HFF-Myc (cell line): Measurements from ENCODE around the gene FMO1.
A peak's percentile ranks its signal among the peaks of the same experiment; 100 is the strongest.

Experiments used
- DNase-seq: peaks from one replicate; pipeline ENCODE4 v3.0.0-alpha.2; 2011; ENCODE audit warnings: low read depth; ENCODE audit errors: extremely low read depth
- H3K4me3 ChIP-seq: replicated peaks from 2 replicates; pipeline ENCODE4 v1.5.1; 2011; ENCODE audit warnings: low read depth, mild to moderate bottlenecking, control low read depth, low read length
- TF ChIP-seq, protein P1 (sequence below): IDR thresholded peaks from 2 replicates; pipeline ENCODE4 v1.5.1; 2012; ENCODE audit warnings: mild to moderate bottlenecking, low read depth, low read length, control low read depth; ENCODE audit errors: missing control alignments

FMO1 gene

DNA sequence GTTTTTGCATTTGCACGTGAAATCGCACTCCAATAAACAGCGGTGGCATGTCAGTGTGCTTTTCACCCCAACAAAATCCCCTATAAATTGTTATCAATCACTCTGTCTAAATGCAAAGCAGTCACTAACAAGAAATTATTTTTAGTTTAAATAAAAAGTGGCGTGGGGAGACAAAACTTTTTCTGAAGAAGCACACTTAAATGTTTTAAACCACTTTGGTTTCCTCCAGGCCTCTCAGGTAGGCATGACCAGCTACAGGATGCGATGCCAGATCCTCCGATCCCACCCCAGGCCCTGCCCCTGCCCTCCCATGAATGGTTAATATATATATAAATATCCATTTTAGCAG, 3.6 kb downstream of the FMO1 start:
- no peak for DNase-seq
- TF ChIP-seq, protein P1, sequence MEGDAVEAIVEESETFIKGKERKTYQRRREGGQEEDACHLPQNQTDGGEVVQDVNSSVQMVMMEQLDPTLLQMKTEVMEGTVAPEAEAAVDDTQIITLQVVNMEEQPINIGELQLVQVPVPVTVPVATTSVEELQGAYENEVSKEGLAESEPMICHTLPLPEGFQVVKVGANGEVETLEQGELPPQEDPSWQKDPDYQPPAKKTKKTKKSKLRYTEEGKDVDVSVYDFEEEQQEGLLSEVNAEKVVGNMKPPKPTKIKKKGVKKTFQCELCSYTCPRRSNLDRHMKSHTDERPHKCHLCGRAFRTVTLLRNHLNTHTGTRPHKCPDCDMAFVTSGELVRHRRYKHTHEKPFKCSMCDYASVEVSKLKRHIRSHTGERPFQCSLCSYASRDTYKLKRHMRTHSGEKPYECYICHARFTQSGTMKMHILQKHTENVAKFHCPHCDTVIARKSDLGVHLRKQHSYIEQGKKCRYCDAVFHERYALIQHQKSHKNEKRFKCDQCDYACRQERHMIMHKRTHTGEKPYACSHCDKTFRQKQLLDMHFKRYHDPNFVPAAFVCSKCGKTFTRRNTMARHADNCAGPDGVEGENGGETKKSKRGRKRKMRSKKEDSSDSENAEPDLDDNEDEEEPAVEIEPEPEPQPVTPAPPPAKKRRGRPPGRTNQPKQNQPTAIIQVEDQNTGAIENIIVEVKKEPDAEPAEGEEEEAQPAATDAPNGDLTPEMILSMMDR: no peak
- H3K4me3 ChIP-seq: peak overlapping the region; percentile 58

DNA sequence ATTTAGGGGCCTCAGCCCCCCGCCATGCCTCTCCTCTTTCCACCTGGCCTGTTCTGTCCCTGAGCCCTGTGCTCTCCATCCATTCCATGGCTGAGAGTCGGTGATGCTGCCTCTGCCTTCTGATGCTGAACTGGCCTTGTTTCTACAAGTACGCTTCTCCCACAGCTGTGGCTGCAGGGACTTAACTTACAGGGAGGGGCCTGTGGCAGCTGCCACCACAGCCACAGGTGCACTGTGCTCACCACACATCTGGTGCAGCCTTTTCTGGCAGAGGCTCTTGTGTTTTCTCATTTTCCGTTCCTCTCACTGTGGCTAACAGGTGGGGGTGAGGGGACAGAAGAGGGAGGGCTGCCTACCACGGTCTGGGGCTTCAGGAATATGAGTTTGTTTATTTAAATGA, 4.2 kb downstream of the FMO1 start:
- TF ChIP-seq, protein P1: no peak
- DNase-seq: no peak
- no peak overlapping the region for H3K4me3 ChIP-seq

DNA sequence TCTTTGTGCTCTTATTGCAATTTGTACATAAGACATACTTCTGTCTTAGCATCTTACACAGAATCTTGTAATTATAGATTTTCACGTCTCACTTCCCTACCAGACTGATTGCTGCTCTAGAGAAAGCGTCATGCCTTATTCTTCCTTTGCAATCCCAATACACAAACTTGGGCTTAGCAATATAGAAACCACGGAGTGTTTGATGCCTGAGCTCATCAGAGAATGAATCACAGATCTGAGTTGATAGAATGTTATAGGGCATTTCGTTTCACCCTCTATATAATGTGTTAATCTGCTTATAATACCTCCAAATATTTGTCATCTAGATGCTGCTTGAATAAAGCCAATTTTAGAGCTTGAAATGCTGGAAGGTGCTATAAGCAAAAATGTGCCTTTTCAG, 6.6 kb downstream of the FMO1 start:
- TF ChIP-seq, protein P1: no peak
- DNase-seq: no peak
- no peak overlapping the region for H3K4me3 ChIP-seq

DNA sequence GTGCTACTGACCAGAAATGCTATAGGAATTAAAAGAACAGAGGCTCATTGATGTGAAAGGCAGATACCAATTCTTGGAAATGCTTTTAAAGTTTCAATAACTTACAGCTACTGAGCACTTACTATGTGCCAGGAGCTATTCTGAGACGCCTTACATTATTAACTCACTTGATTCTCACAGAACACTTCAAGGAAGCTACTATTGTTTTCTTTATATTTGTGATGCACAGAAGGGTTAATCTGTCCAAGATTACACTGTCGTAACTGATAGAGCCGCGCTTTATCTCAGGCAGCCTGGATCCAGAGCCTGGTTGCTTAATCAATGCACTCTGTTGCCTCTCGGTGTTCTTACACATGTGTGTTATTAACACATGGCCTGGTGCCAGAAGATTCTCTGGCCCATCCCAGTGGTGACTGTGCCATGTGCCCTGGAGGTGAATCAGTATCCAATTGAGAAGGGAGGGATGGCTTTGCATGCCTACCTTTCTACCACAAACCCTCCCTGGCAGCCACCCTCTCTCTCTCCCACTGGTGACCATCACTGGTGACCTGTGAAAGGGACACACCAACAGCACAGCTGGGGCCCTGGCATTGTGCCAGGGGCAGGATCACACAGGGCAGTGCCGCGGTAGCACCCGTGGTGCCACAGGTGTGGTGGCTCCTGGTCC, 8.8 kb downstream of the FMO1 start:
- TF ChIP-seq, protein P1: no peak
- no peak overlapping the region for H3K4me3 ChIP-seq
- DNase-seq: peak; percentile 73

DNA sequence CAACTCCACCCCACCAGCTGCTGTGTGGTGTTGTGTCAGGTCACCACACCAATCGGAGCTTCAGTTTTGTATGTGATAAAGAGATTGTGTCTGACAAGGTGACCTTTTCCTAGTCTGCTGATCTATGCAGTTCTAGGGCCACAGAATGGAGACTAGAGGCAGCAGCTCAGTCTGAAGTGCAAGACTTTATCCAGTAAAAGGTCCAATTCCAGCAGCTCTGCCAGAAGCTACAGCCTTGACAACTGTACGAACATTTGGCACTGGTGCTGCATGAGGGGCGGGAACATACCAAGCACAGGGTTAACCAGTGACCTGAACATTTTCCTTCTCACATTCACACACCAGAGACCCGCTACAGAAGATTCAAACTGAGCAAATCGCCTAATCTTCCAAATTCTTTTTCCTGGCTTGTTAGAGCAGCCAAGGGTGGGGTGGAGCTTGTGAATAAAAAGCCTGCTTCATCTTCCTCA, 9.3 kb downstream of the FMO1 start:
- TF ChIP-seq, protein P1: no peak
- no peak overlapping the region for H3K4me3 ChIP-seq
- no peak for DNase-seq

DNA sequence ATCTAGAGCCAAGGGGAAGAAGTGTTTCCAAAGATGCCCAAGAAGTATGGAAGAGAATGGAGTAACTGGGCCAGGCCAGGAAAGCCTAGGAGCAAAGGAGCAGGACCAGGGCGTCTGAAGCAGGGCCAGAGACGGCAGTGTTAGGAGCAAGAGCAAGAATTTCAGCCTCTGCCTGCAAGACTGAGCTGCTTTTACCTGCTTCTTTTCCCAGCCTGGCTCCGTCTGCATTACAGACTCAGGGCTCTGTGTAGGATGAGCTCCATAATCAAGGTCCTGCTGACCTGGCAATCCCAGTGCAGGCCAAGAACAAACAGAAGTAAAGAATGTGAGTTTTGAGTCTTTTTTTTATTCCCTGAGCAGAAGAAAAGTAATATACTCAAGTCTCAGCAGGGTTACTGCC, 10.1 kb downstream of the FMO1 start:
- H3K4me3 ChIP-seq: no peak overlapping the region
- TF ChIP-seq, protein P1: no peak
- no peak for DNase-seq

DNA sequence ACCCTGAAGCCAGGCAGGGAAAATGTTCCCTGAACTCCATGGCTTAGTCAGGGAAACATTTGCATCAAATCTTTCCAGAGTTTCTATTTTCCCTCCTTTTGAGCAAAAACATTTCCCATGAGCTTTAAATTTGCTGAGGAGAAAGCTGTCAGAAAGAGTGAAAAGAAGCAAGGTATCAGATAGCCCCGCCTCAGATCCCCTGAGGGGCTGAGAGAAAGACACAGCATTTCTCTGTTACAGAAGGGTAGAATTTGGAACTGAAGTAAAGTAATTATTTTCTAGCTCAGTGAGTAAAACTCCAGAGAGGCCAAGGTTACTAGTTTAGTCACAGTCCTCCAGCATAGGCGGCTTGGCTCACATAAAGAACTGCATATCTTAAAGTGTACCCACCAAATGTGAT, 10.6 kb downstream of the FMO1 start:
- TF ChIP-seq, protein P1: no peak
- no peak for DNase-seq
- no peak overlapping the region for H3K4me3 ChIP-seq
